IPS-NIHi7 (cell line): ENCODE data around the gene ZNF511.
"Not testable (repeated sequence)": the region's sequence is repeated elsewhere in the genome, so short reads cannot be mapped to it uniquely, and the experiment has no call there.

Experiments used
- DNase-seq: peaks from one replicate; pipeline ENCODE4 v3.0.0; 2012; ENCODE audit warnings: mixed read lengths; ENCODE audit errors: extremely low spot score

ZNF511 gene

DNA sequence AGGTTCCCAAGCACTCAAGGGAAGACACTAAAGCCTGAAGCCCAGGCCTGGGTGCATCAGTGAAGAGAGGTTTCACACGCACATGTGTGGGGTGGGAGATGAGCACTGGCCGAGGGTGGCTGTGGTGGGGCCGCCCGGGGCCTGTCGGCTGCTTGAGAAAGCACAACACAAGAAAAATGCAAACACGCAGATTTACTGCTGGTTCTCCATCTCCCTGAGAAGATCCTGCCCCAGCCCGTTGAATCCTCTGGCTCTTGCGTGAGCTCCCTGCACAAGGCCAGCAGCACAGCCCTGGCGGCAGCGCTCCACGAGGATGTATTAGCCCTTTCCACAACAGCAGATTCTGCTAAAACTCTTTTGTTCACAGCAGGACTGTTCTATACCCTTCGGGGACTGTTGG lies 6.2 kb downstream of the ZNF511 start:
- DNase-seq, result no peak

DNA sequence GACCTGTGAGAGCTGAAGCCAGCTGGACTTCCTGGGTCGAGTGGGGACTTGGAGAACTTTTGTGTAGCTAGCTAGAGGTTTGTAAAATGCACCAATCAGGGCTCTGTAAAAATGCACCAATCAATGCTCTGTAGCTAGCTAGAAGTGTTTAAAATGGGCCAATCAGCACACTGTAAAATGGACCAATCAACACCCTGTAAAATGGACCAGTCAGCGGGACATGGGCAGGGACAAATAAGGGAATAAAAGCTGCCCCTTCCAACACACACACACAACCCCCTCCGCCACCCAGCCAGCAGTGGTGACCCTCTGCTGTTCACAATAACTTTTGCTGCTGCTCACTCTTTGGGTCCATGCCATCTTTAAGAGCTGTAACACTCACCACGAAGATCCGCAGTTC lies 7.1 kb downstream of the ZNF511 start:
- DNase-seq, result no peak

DNA sequence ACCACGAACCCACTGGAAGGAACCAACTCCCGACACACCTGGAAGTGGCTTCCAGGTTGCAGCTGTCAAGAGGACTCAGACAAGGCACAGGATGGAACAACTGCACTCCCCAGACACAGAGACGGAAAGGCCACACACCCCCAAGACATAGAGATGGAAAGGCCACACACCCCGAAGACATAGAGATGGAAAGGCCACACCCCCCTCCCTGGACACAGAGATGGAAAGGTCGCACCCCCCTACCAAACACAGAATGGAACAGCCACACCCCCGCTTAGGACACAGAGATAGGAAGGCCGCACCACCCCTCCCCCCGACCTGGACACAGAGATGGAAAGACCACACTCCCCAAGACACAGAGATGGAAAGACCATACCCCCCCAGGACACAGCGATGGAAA lies 7.6 kb downstream of the ZNF511 start:
- DNase-seq, result no peak

DNA sequence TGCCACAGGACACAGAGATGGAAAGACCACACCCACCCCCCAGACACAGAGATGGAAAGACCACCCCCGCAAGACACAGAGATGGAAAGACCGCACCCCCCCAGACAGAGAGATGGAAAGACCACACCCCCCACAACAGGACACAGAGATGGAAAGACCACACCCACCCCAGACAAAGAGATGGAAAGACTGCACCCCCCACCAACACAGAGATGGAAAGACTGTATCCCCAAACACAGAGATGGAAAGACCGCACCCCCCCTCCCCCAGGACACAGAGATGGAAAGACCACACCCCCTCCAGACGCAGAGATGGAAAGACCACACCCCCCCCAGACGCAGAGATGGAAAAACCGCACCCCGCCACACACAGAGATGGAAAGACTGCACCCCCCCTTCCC lies 8.0 kb downstream of the ZNF511 start:
- DNase-seq, result no peak

DNA sequence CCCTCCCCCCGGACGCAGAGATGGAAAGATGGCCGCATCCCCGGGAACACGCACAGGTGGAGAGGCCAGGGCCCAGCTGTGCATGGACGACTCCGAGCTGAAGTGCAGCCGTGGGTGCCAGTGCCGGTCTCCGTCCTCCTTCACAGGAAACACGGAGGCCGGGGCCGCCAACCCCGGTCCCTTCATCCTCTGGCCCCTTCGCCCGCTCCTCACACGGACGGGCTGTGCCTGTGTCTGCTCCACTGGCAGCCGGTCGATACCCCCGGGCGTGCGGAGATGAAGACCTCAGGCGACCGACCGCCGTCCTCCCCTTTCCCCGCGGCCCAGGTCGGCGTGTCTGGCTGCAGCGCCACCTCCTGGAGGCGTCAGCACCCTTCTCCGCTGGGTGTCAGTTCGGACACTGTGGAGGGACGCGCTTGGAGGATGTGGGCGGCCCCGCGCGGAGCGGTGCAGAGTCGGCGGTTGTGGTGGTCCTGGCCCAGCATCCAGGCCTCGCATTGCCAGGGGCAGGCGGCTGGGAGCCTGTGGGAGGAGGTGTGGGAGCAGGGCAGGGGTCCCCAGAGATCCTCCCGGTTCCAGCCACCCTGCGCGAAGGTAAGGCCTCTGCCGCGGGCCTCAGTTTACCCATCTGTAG lies 9.9 kb downstream of the ZNF511 start:
- DNase-seq, result peak; percentile 79

DNA sequence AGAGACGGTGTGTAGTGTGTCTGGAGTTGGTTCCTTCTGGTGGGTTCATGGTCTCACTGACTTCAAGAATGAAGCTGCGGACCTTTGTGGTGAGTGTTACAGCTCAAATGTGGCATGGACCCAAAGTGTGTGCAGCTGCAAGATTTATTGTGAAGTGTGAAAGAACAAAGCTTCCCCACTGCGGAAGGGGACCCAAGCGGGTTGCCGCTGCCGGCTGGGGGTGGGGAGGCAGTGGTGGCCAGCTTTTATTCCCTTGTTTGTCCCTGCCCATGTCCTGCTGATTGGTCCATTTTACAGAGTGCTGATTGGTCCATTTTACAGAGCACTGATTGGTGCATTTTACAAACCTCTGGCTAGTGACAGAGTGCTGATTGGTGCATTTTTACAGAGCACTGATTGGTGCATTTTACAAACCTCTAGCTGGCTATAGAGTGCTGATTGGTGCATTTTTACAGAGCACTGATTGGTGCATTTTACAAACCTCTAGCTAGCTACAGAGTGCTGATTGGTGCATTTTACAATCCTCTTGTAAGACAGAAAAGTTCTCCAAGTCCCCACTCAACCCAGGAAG lies 12.2 kb downstream of the ZNF511 start:
- not testable (repeated sequence) for DNase-seq

DNA sequence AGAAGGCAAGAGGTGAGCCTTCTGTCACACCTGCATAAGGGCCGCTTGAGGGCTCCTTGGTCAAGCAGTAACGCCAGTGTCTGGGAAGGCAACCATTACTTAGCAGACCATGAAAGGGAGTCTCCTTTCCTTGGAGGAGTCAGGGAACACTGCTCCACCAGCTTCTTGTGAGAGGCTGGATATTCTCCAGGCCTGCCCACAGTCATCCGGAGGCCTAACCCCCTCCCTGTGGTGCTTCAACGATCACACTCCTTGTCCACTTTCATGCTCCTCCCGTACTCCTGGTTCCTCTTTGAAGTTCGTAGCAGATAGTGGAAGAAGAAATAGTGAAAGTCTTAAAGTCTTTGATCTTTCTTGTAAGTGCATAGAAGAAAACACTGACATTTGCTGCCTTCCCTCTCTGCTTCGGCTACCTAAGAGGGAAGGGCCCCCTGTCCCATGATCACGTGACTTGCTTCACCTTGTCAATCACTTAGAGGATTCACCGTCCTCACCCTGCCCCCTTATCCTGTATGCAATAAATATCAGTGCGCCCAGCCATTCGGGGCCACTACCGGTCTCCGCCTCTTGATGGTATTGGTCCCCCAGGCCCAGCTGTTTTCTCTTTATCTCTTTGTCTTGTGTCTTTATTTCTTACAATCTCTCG lies 13.5 kb downstream of the ZNF511 start:
- DNase-seq, result not testable (repeated sequence)

DNA sequence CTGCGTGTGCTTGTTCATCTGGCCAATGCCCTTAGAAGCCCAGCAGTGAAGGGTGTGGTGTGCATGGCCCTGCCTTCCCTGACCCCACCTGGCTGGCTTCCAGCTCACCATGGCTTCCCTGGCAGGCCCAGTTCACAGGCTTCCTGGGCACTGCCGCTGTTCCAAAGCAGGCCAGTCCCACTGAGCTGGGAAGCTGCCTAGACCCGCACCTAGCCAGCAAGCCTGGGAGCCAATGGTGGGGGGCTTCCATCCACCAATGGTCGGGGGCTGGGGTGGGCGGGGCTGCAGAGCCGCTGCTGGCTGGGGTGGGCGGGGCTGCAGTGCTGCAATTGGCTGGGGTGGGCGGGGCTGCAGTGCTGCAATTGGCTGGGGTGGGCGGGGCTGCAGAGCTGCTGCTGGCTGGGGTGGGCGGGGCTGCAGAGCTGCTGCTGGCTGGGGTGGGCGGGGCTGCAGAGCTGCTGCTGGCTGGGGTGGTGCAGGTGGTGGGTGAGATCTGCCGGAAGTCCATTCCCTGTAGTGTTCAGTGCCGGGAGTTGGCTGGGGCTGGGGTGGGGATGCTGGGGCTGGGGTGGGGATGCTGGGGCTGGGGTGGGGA lies 15.6 kb downstream of the ZNF511 start:
- peak; percentile 66 for DNase-seq

DNA sequence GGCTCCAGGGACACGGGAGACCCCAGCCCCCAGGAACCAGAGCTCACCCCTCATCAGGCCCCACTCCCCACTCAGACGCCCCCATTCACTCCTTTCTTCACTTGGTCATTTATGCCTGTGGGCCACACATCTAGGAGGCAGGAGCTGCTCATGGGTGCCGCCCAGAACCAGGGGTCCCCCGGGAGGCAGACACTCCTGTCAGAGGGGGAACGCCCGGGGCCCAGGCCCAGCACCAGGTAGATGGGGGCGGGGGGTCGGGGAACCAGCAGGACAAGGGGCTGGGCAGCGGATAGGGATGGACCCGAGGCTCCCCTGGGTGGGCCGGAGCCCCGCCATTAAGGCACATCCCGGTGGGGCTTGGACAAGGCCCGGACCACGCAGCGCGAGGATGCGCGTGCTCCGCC lies 16.1 kb downstream of the ZNF511 start:
- DNase-seq, result no peak

DNA sequence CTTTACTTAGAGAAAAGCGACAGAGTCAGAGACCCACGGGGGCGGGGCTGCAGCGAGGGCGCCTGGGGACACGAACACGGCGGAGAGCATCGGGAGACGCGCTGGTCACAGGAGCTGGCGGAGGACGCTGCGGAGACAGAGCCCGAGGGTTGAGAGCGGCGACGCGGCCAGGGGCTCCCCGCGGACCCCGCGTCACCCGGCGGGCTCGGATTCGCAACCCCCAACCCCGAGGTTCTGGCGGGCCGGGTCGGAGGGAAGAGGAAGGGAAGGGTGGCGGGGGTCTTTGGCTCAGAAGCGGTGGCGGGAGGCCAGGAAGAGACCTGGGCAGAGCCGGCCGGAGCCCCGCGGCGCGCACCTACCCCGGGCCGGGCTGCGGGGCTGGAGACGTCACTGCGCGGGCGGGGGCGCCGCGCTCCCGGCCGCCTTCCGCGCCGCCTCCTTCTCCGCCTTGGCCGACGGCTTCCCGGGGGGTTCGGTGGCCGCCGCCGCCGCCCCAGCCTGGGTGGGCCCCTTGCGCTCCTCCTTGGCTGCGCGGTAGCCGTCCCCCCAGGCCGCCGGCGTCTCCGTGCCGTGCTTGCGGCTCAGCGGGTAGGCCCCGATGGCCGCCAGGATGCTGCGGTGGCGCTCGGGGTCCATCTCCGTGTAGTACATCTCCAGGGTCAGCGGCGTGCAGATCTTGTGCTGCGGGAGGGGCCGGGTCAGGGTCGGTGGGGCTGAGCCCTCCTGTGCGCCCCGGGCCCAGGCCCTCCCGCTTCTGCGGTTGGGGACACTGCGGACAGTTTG lies 16.9 kb downstream of the ZNF511 start:
- no peak for DNase-seq

DNA sequence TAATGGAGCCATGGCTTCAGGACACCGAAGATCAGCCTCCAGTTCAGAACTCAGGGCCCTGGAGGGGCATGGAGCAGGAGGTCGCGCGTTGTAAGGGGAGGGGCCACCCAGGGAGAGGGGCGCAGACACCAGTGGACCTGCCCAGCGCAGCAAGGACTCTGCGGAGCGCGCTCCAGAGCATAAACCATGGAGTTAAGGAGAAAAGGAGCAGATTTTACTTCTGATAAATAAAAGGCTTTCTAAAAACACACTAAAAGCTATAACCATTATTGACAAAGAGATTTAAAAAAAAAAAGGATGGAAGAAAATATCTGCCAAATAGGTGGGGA lies 17.5 kb downstream of the ZNF511 start:
- no peak for DNase-seq

DNA sequence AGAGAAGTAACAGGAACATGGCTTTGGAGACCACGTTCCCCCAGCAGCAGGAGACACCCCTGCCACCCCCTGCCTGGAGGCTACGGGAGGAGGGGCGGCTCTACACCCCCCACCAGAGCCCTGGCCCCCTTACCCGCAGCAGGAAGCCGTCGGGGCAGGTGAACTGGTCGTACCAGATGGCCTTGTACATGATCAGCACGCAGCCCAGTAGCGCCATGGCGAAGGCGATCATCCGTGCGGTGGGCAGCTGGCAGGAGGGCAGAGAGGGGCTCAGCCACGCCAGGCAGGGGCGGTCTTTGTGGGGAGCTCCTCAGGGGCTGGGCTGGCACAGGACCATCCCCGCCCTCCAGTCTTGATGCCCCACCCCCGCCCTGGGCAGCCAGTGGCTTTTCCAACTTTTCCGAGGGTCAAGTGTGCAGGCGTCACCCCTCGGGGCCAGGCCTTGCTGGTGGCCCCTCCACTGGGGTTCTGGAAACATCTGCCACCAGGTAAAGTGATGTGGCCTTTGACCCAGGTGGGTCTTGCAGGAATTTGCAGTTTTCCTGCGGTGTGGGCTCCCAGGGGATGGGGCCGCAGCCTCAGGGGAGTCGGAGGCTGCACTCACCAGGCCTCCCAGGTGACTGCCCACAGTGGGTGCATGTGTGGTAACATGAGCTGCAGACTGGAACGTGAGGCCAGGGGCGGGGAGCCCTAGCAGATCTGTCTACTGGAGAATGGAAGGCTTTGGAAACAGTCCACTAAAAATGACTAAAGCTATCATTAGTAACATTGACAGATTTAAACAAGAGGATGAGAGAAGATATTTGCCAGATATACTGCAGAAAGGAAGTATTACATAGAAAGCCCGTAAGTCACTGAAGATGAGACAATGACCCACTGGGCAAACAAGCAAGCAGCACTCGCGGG lies 18.3 kb downstream of the ZNF511 start:
- no peak for DNase-seq

DNA sequence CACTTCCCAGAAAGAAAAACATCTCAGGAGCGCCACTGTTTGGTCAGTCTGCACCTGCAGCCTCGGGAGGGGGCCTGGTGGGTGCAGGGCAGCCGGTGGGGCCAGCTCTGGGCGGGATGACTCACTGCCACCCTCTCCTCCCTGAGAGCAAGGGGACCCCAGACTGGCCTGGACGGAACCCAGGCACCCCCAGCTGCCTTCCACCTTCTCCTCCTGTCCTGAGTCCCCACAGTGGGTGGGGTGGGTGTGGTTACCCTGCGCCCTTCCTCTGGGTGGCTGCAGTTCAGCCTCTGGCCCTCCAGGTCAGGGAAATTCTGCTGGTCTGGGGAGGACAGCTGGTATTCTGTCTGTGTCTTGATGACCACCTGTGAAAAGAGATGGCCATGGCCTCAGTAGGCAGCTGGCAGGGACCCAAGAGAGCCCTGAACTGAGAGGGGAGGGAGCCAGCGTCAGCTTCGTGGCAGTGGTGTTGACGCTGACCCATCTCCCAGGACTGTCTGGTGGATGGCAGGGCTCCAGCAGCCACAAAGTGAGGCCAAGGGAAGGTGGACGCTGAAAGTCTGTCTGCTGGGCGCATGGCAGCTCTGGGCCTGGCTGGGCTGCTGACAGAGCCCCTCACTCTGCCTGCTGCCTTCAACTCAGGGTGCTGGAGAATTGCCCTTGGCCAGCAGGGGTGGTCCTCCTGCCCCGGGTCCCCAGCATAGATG lies 19.1 kb downstream of the ZNF511 start:
- DNase-seq, result no peak

DNA sequence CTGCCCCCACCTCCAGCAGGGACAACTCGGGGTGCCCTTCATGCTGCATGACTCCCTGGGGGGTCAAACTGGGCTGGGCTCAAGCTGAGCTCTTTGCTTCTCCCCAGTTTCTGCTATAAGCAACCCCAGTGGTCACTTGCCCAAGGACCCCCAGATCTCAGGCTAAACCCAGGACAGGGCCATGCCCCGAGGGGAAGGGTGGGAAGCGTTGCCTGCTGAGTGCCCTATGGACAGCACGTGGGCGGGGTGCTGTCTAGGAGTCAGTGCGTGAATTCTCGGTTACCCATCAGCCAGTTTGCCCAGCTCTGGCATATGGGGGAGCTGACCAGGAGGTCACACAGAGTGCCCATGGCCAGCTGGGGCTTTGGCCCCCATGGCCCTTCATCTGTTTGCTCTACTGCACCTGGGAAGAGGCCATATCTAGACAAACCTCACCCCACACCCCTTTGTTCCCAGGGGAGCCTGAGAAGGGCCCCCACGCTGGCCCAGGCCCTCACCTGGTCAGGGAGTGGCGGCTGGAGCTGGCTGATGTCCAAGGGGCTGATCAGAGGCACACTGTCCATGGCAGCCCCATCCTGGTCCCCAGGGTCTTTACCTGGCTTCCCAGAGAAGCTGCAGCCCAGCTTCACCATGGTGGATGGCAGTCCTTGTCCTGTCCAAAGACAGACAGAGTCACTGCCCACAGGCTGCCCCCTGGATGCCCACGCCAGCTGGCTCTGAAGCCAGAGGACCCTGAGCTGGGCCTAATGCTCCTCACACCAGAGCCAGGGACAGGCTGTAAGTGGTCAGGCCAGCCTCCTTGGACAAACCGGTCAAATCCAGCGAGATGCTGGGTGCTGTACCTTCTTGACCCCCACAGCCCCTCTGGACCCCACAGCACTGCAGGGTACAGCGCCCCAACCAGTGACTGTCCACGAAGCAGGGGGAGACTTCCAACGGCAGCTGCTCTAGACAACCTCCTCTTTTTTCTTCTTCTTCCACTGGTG lies 19.9 kb downstream of the ZNF511 start:
- no peak for DNase-seq

DNA sequence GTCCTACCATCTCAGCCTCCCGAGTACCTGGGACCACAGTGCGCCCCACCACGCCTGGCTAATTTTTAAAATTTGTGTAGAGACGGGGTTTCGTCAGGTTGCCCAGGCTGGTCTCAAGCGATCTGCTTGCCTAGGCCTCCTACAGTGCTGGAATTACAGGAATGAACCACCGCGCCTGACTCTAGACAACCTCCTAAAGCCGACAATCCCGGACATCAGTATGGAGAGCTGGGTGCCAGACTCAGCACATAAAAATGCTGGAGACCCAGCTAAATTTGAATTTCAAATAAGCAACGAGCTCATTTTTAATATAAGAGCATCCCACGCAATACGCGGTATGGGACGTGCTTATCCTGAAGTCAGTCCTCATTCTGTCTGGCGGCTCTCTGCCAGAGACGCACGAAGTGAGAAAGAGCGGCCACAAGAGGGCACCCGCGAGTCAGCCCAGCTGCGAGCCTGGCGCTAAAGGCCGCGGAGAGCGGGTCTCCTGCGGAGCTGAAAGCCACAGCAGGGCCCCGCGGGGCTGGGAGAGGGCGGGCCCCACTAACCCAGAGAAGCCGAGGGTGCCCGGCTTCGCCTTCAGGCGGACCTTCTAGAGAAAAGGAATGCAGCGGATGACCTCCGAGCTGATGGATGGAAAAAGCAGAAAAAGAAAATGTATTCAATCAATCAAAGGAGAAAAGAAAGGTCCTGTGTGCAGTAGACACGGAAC lies 20.9 kb downstream of the ZNF511 start:
- DNase-seq, result peak; percentile 87

DNA sequence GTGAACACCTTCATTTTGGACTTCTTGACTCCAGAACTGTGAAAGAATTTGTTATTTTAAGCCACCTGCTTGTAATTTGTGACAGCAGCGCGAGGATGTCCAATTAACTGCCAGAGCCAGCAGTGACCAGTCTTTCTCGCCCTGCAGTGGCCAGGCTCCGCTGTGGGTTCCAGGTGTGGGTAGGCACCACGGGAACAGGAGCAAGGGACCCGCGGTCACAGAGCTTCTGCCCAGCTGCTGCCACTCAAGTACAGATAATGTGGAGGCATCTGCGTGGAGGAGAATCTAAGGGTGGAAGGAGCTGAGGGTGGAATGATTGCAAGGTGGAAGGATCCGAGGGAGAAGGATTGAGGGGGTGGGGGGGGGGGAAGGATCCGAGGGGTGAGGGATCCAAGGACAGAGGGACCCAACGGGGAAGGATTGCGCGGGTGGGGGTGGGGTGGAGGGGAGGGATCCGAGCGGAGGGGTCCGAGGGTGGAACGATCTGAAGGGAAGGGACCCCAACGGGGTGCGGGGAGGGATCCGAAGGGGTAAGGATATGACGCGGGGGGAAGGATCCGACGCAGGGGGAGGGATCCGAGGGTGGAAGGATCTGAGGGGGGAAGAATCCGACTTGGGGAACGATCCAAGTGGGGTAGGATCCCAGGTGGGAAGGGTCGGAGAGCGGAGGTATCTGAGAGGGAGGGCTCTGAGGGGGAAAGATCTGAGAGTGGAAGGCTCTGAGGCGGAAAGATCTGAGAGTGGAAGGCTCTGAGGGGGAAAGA lies 24.4 kb downstream of the ZNF511 start:
- no peak for DNase-seq

DNA sequence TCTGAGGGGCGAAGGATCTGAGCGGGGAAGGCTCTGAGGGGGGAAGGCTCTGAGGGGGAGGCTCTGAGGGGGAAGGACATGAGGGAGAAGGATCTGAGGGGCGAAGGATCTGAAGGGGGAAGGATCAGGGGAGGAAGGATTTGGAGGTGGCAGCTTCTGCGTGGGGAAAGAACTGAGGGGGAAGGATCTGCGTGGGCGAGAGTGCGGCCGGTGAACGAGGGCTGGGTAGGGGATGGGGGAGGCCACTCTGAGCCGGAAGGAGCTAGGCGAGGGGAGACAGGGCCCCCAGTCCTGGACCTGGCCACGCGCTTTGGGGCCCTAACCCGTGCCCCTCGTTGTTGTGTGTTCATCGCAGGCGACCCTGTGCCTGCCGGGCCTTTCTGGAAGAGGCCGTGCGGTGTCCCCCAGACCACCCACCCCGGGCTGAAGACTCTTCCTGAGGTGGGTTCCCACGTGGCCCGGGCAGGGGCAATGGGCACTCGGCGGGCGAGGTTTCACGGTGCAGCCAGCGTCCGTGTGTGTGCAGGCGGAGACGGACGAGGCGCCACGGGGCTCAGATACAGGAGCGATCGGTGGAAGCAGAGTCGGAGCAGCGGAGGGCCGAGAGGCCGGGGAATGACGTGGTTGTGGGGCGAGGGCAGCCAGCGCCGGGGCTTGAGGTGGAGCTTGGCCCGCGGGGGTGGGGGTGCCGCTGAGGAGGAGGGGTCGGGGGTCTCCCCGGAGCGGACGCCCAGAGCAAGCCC lies 26.0 kb downstream of the ZNF511 start:
- no peak for DNase-seq
